Right forelimb (tissue), 1 donor: ENCODE results near the gene SATL1.
"Not testable (repeated sequence)": the region's sequence is repeated elsewhere in the genome, so short reads cannot be mapped to it uniquely, and the experiment has no call there.

Source experiments
- DNase-seq: peaks from one replicate; pipeline ENCODE4 v3.0.0-alpha.2; 2018

The SATL1 gene

GRCh38 chrX:85107407-85107806, 136.2 kb downstream of the SATL1 start:
- no peak for DNase-seq

DNA sequence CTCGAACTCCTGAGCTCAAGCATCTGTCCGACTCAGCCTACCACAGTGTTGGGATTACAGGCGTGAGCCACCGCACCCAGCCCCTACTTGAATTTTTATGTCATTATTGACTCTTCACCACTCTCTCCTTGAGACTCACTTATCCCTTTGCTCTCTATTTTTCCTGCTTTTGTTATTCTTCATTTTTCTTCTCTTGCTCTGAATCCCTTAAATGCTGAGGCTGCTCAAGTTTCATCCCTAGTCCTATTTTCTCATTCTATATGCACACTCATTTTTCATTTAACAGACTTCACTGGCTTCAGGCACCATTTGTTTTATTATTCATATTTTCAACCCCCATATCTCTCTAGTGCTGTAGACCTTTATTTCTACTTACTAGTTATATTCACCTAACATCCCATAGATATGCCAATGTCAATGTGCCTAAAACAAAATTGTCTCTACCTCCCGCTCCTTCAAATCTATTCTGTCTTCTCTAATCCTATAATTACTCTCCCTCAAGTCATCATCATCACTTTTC, 154.2 kb downstream of the SATL1 start:
- DNase-seq = no peak

DNA sequence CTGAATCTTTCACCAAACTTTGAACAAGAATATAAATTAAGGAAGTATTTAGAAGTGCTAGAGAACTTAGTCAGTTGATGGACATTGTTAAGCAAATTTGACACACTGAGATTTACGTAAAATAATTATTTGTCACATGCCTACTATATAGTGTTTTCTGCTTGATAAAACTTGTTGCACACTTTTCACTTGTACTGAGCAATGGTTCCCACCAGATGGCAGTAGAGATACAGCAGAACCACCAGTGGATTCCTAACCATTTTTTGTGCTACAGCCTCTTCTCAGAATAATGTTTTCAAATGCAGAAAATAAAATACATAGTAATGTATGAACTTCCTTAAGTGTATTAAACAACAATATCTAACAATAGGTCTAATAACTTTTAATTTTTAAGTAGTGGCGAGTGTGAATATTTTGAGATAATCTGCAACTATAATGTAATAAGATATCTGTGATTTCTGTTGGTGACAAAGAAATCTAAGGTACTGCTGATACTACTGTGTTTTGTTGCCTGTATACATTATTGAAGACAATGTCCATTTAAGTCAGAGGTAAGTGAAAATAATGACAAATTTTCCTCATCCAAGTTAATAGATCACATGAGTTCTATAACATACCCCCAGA, 158.7 kb downstream of the SATL1 start:
- no peak for DNase-seq

DNA sequence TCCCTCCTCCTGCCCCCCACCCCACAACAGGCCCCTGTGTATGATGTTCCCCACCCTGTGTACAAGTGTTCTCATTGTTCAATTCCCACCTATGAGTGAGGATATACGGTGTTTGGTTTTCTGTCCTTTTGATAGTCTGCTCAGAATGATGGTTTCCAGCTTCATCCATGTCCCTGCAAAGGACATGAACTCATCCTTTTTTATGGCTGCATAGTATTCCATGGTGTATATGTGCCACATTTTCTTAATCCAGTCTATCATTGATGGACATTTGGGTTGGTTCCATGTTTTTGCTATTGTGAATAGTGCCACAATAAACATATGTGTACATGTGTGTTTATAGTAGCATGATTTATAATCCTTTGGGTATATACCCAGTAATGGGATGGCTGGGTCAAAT, 166.3 kb downstream of the SATL1 start:
- DNase-seq = not testable (repeated sequence)

GRCh38 chrX:85065512-85066198, 177.9 kb downstream of the SATL1 start:
- no peak for DNase-seq

GRCh38 chrX:85052636-85053343, 190.8 kb downstream of the SATL1 start:
- no peak for DNase-seq

GRCh38 chrX:85052205-85052604, 191.4 kb downstream of the SATL1 start:
- no peak for DNase-seq

- DNase-seq = no peak
Measured at GRCh38 chrX:85051627-85052026, 192.0 kb downstream of the SATL1 start.
